Left ventricle myocardium inferior (tissue), 1 donor: ENCODE results near the gene PPP1R17. TPM values are rescaled to one million over a fixed set of nuclear protein-coding genes. Genes with fewer than 3 reads are reported as not detected.

Experiments used
- DNase-seq: peaks from one replicate; pipeline ENCODE4 v3.0.0-alpha.2; 2020
- H3K27ac ChIP-seq: fragments of 200-600 bp; replicated peaks from 2 replicates; pipeline ENCODE4 v1.8.0; 2021
- H3K27me3 ChIP-seq: fragments of 200-600 bp; 2 replicates; pipeline ENCODE4 v1.8.0; 2021; ENCODE audit warnings: low read depth
- H3K36me3 ChIP-seq: fragments of 200-600 bp; 2 replicates; pipeline ENCODE4 v1.8.0; 2021
- H3K4me1 ChIP-seq: fragments of 200-600 bp; 2 replicates; pipeline ENCODE4 v1.8.0; 2021
- H3K4me3 ChIP-seq: fragments of 200-600 bp; 2 replicates; pipeline ENCODE4 v1.8.0; 2021; ENCODE audit warnings: mild to moderate bottlenecking, moderate library complexity
- H3K9me3 ChIP-seq: fragments of 200-600 bp; replicated peaks from 2 replicates; pipeline ENCODE4 v1.8.0; 2021
- intact Hi-C: fragments of 100-400 bp; cut with micrococcal nuclease; formaldehyde crosslinking; loops from one replicate; pipeline ENCODE4 v1.11.0; 2022
- total RNA-seq: library from RNA; stranded (reverse); fragmentation: NEBNext Ultra II Directional; extraction: Animal tissue kit (Norgen Biotek cat#: 25700); gene quantifications from one replicate; pipeline ENCODE4 v1.2.1, GENCODE V29; 2021
- TF ChIP-seq, protein P1 (sequence below): fragments of 200-600 bp; IDR thresholded peaks from 2 replicates; pipeline ENCODE4 v1.8.0; 2021; ENCODE audit warnings: antibody characterized with exemption, mild to moderate bottlenecking, borderline replicate concordance
- donor health status: DM: no; HTN: yes; CAD: no; lungs with severe emphysema.

PPP1R17 gene
- total RNA-seq, 1 donor from 2014 or later = not detected

- no peak overlapping the region for H3K27ac ChIP-seq
- H3K9me3 ChIP-seq = no peaks in the 10 kb centered on the region
- intact Hi-C loops = no loop called here
- H3K36me3 ChIP-seq = no peaks in the 10 kb centered on the region
- no peaks in the 10 kb centered on the region for H3K27me3 ChIP-seq
- no peak for DNase-seq
- H3K4me1 ChIP-seq = no peaks in the 10 kb centered on the region
- H3K4me3 ChIP-seq = no peak overlapping the region
- TF ChIP-seq, protein P1, sequence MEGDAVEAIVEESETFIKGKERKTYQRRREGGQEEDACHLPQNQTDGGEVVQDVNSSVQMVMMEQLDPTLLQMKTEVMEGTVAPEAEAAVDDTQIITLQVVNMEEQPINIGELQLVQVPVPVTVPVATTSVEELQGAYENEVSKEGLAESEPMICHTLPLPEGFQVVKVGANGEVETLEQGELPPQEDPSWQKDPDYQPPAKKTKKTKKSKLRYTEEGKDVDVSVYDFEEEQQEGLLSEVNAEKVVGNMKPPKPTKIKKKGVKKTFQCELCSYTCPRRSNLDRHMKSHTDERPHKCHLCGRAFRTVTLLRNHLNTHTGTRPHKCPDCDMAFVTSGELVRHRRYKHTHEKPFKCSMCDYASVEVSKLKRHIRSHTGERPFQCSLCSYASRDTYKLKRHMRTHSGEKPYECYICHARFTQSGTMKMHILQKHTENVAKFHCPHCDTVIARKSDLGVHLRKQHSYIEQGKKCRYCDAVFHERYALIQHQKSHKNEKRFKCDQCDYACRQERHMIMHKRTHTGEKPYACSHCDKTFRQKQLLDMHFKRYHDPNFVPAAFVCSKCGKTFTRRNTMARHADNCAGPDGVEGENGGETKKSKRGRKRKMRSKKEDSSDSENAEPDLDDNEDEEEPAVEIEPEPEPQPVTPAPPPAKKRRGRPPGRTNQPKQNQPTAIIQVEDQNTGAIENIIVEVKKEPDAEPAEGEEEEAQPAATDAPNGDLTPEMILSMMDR = no peak
These were observed 1.4 kb downstream of the PPP1R17 start for GRCh38 chr7:31688372-31688771.

DNA sequence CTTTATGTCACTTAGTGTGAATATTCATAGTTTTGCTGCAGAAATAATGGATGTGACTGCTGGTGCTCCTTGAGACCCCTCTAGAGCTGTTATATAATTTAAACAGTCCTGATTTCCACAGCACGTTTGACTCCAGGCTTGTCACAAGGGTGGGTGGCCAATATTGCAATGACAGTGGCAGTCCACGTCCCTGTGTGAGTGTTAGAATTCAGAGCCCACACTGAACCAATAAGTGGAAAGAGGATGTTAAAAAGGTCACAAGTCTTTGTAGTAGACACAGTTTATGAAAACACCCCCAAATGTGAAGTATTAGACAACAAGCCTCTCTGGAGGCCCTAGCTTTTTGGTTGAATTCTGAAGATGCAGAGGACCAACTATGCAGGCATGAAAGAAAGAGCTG, 2.0 kb downstream of the PPP1R17 start:
- H3K27me3 ChIP-seq = no peaks in the 10 kb centered on the region
- TF ChIP-seq, protein P1 = no peak
- no peak for DNase-seq
- intact Hi-C loops = no loop called here
- no peak overlapping the region for H3K27ac ChIP-seq
- H3K4me1 ChIP-seq = no peaks in the 10 kb centered on the region
- H3K36me3 ChIP-seq = no peaks in the 10 kb centered on the region
- H3K4me3 ChIP-seq = no peak overlapping the region
- H3K9me3 ChIP-seq = no peaks in the 10 kb centered on the region

- no peak for DNase-seq
- no peaks in the 10 kb centered on the region for H3K27me3 ChIP-seq
- H3K36me3 ChIP-seq = no peaks in the 10 kb centered on the region
- H3K4me1 ChIP-seq = no peaks in the 10 kb centered on the region
- H3K9me3 ChIP-seq = no peaks in the 10 kb centered on the region
- H3K27ac ChIP-seq = no peak overlapping the region
- TF ChIP-seq, protein P1 = no peak
- no peak overlapping the region for H3K4me3 ChIP-seq
- intact Hi-C loops = no loop called here
These were observed 3.9 kb downstream of the PPP1R17 start for GRCh38 chr7:31690935-31691334.

GRCh38 chr7:31692451-31692850, 5.4 kb downstream of the PPP1R17 start:
- TF ChIP-seq, protein P1 = no peak
- Histone ChIP-seq H3K27me3 (no peaks in the 10 kb centered on the region), H3K9me3 (no peaks in the 10 kb centered on the region), H3K27ac (no peak overlapping the region), H3K4me1 (no peaks in the 10 kb centered on the region), H3K36me3 (no peaks in the 10 kb centered on the region), H3K4me3 (no peak overlapping the region)
- DNase-seq = no peak
- intact Hi-C loops = no loop called here

- no peaks in the 10 kb centered on the region for H3K27me3 ChIP-seq
- TF ChIP-seq, protein P1 = no peak
- H3K4me1 ChIP-seq = no peaks in the 10 kb centered on the region
- no peaks in the 10 kb centered on the region for H3K9me3 ChIP-seq
- intact Hi-C loops = no loop called here
- H3K4me3 ChIP-seq = no peak overlapping the region
- no peak for DNase-seq
- no peak overlapping the region for H3K27ac ChIP-seq
- H3K36me3 ChIP-seq = no peaks in the 10 kb centered on the region
These were observed 5.9 kb downstream of the PPP1R17 start for GRCh38 chr7:31692871-31693270.
